ENCODE measurements around the gene BGN. TPM values are rescaled to one million over a fixed set of nuclear protein-coding genes. Genes with fewer than 3 reads are reported as not detected.

Gene BGN
- total and polyA plus RNA-seq, 12 donors: 38.7 to 202 (median 68.0) TPM

DNA sequence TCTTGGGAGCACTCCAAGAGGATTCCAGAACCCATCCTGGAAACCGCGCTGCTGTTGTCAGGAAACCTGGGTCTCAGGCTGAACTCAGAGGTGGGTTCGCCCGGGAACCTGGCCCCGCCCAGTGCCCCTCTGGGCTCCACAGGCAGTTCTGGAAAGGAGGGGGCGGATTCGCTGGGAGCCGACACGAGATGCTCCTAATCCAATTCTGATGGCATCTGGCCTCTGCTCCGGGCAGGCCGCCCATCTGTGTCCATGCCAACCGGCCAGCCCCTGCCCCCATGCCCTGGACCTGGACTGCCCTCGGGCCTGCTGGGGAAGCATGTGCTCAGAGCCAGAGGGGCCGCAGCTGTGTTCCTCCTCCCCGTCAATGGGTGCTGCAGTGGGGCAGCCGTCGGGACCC lies 43.6 kb downstream of the BGN start:
- ATAC-seq (no peak), DNase-seq (no peak)
- Histone ChIP-seq H3K9me3 (no peaks in the 10 kb centered on the region), H3K36me3 (no peaks in the 10 kb centered on the region), H3K27ac (no peak overlapping the region), H3K4me1 (no peaks in the 10 kb centered on the region), H3K27me3 (peaks cover 0 to 33% (median 0%) of the 10 kb centered on the region in 7 donors), H3K4me3 (no peak overlapping the region)
- WGBS, 2 donors: 66 to 79% methylated on average over 14 to 16 of the region's 17 CpGs
- intact Hi-C loops (cut with DNase I): loop anchor here in 4 of 10 donors (5.0 to 10.0 kb wide), 2 partner anchors 129 to 504 kb away; no protein-coding TSS in a partner anchor
- TF ChIP-seq, protein P1, sequence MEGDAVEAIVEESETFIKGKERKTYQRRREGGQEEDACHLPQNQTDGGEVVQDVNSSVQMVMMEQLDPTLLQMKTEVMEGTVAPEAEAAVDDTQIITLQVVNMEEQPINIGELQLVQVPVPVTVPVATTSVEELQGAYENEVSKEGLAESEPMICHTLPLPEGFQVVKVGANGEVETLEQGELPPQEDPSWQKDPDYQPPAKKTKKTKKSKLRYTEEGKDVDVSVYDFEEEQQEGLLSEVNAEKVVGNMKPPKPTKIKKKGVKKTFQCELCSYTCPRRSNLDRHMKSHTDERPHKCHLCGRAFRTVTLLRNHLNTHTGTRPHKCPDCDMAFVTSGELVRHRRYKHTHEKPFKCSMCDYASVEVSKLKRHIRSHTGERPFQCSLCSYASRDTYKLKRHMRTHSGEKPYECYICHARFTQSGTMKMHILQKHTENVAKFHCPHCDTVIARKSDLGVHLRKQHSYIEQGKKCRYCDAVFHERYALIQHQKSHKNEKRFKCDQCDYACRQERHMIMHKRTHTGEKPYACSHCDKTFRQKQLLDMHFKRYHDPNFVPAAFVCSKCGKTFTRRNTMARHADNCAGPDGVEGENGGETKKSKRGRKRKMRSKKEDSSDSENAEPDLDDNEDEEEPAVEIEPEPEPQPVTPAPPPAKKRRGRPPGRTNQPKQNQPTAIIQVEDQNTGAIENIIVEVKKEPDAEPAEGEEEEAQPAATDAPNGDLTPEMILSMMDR (IDR thresholded peaks at IDR 0.05): no peak

DNA sequence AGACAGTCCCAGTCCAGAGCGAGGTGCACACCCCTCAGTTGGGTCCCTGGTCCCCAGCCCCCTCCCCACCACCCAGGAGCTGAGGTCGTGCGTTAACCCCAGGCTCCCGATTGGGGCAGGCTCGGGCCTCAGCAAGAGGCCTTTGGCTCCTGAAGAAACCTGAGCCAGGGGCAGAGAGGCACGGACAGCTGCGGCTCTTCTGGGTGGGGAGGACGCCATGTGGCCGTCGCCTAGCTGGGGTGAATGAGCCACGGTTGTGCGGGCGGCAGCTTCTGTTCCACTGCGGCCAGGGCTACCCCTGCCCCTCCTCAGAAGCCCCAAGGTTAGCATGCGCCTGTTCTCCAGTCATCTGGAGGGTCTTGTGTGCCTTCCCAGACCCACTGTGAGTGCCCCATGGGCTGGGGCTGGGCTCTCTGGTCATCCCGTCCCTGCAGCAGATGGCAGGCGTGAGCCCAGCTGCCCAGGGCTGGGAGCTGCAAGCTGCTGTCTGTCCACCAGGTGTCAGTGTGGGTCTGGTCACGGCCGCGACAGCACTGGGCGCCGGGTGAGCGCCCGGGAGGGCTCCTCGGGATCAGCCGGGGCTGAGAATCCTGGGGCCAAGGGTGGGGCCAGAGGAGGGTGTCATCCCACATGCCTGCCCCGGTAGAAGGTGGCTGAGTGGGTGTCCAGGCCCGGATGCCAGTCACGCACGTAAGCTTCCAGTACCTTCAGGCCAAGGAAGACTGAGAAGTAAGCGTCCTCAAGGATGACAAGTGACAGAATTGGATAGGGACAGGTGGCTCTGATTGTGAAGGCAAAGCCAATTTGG lies 44.6 kb downstream of the BGN start:
- DNase-seq (peak; percentile 50 to 66), ATAC-seq (peak; percentile 76 to 92 (median 88))
- Histone ChIP-seq H3K36me3 (no peaks in the 10 kb centered on the region), H3K4me3 (no peak overlapping the region), H3K27me3 (peaks cover 0 to 34% (median 0%) of the 10 kb centered on the region in 7 donors), H3K4me1 (no peaks in the 10 kb centered on the region), H3K9me3 (no peaks in the 10 kb centered on the region), H3K27ac (no peak overlapping the region)
- WGBS, 2 donors: 38 to 42% methylated on average over 22 to 31 of the region's 31 CpGs
- intact Hi-C loops (cut with DNase I): loop anchor here in 4 of 10 donors (5.0 to 10.0 kb wide), 2 partner anchors 128 to 505 kb away; no protein-coding TSS in a partner anchor
- TF ChIP-seq, protein P1 (IDR thresholded peaks at IDR 0.05): peak; percentile 53 to 94 (median 80)

DNA sequence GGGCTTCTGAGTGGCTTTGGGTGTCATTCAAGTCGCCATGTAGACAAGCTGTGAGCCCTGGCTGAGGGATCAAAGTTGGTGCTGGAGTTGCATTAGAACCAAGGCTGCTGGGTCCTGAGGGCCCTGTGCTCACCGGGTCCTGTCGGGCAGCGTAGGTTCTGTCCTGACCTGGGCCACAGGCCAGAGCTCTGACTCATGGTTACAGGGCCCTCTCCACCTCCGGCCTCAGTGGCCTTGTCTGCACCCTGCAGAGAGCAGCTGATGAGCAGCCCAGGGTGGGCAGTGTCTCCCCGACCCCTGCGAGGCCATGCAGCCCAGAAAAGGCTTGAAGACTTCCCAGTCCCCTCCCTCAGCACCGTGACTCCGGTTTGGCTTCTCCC lies 45.2 kb downstream of the BGN start:
- Histone ChIP-seq H3K27me3 (peaks cover 0 to 40% (median 0%) of the 10 kb centered on the region in 7 donors), H3K9me3 (no peaks in the 10 kb centered on the region), H3K36me3 (no peaks in the 10 kb centered on the region), H3K4me1 (no peaks in the 10 kb centered on the region), H3K4me3 (no peak overlapping the region), H3K27ac (no peak overlapping the region)
- ATAC-seq: no peak
- TF ChIP-seq, protein P1 (IDR thresholded peaks at IDR 0.05): no peak
- DNase-seq: no peak
- intact Hi-C loops (cut with DNase I): loop anchor here in 5 of 10 donors (5.0 to 10.0 kb wide), 3 partner anchors 127 to 505 kb away; partner anchors contain the start of gene PNCK (in 1 of the 5)
- WGBS, 2 donors: 72 to 79% methylated on average over 9 of the region's 9 CpGs

DNA sequence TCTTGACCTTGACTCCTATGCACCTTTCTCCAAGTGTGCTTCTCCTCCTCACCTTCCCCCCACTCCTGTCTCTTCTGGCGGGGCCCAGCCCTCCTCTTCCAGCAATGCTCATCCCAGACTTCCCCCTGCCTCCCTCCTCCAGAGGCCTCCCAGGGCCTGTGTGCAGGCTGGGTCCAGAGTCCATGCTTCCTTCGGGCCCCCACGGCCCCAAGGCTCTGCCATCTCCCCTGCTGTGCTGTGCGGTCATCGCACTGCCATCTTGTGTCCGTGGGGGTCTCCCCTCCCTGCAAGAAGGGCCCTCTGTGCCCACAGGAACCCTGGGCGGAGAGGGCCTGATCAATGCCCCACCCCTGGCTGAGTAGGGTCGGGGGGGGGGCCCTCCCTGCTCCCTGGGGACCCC lies 49.9 kb downstream of the BGN start:
- H3K4me3 ChIP-seq: no peak overlapping the region
- DNase-seq (no peak), ATAC-seq (no peak)
- no peaks in the 10 kb centered on the region for H3K4me1 ChIP-seq
- no peaks in the 10 kb centered on the region for H3K9me3 ChIP-seq
- 81 to 82% methylated on average over 6 to 8 of the region's 8 CpGs for WGBS, 2 donors
- intact Hi-C loops (cut with DNase I): loop anchor here in 1 of 10 donors (5.0 kb wide), 1 partner anchor 128 kb away; the partner anchor contains the start of gene PNCK
- no peaks in the 10 kb centered on the region for H3K36me3 ChIP-seq
- H3K27me3 ChIP-seq: peaks cover 0 to 38% (median 0%) of the 10 kb centered on the region in 7 donors
- TF ChIP-seq, protein P1 (IDR thresholded peaks at IDR 0.05): no peak
- H3K27ac ChIP-seq: no peak overlapping the region
